Cardiac muscle cell (in vitro differentiated cells and primary cell): ENCODE data around the gene KCNMA1. TPM values are rescaled to one million over a fixed set of nuclear protein-coding genes. Genes with fewer than 3 reads are reported as not detected.

Source experiments
- DNase-seq, 2 donors: peaks; one replicate each; pipeline versions ENCODE4 v3.0.0 to v3.0.0-alpha.2; 2010 to 2017; ENCODE audit warnings: low read depth in 1 of 2, low spot score in 1 of 2
- H3K27ac ChIP-seq: fragments of 200-600 bp; sonication (generic); 2 replicates; pipeline ENCODE4 v1.5.1; 2016
- H3K27me3 ChIP-seq: fragments of 200-600 bp; sonication (generic); 2 replicates; pipeline ENCODE4 v1.6.0; 2016; ENCODE audit warnings: control low read depth
- H3K36me3 ChIP-seq: fragments of 200-600 bp; sonication (generic); 2 replicates; pipeline ENCODE4 v1.5.1; 2016; ENCODE audit warnings: control low read depth
- H3K4me1 ChIP-seq: fragments of 200-600 bp; sonication (generic); 2 replicates; pipeline ENCODE4 v1.8.1; 2017; ENCODE audit warnings: low read depth, mild to moderate bottlenecking, mixed run types
- H3K4me3 ChIP-seq: fragments of 200-600 bp; sonication (generic); 2 replicates; pipeline ENCODE4 v1.5.1; 2016; ENCODE audit warnings: mild to moderate bottlenecking
- H3K9me3 ChIP-seq: fragments of 200-600 bp; sonication (generic); 2 replicates; pipeline ENCODE4 v1.5.1; 2017; ENCODE audit warnings: low read depth, mild to moderate bottlenecking, control low read depth
- CTCF ChIP-seq: IDR thresholded peaks from 2 replicates; pipeline ENCODE4 v1.5.1; 2012; ENCODE audit warnings: low read depth, mild to moderate bottlenecking, low read length
- polyA plus RNA-seq: library from polyadenylated mRNA; unstranded; fragments of >200 nt; fragmentation: Nextera tagmentation; extraction: Ambion mirVana; gene quantifications from 2 replicates; pipeline ENCODE4 v1.2.1, GENCODE V29; 2016
- total RNA-seq: library from RNA; depleted of rRNA; stranded (reverse); fragments of >200 nt; gene quantifications from 2 replicates; pipeline ENCODE4 v1.2.3, GENCODE V29; 2016

KCNMA1 gene
- total and polyA plus RNA-seq, 2 experiments from 2014 or later = 1.8 to 1.9 TPM

GRCh38 chr10:77315496-77316129 lies 322.0 kb downstream of the KCNMA1 start:
- no peaks in the 10 kb centered on the region for H3K36me3 ChIP-seq
- no peak overlapping the region for H3K4me3 ChIP-seq
- H3K27me3 ChIP-seq = no peaks in the 10 kb centered on the region
- TF ChIP-seq CTCF = no peak
- H3K27ac ChIP-seq = no peak overlapping the region
- no peaks in the 10 kb centered on the region for H3K4me1 ChIP-seq
- DNase-seq = no peak
- H3K9me3 ChIP-seq = no peaks in the 10 kb centered on the region

- no peak for DNase-seq
- Histone ChIP-seq H3K36me3 (no peaks in the 10 kb centered on the region), H3K4me3 (no peak overlapping the region), H3K27me3 (no peaks in the 10 kb centered on the region), H3K9me3 (no peaks in the 10 kb centered on the region), H3K4me1 (no peaks in the 10 kb centered on the region), H3K27ac (no peak overlapping the region)
- TF ChIP-seq CTCF = no peak
These were observed 324.4 kb downstream of the KCNMA1 start for GRCh38 chr10:77313066-77313750.

GRCh38 chr10:77311186-77311585 lies 326.4 kb downstream of the KCNMA1 start:
- no peaks in the 10 kb centered on the region for H3K9me3 ChIP-seq
- TF ChIP-seq CTCF = no peak
- H3K36me3 ChIP-seq = no peaks in the 10 kb centered on the region

GRCh38 chr10:77310288-77310840 lies 327.2 kb downstream of the KCNMA1 start:
- DNase-seq = no peak
- peaks cover 4% of the 10 kb centered on the region for H3K27me3 ChIP-seq
- no peak for TF ChIP-seq CTCF
- H3K9me3 ChIP-seq = no peaks in the 10 kb centered on the region
- H3K4me1 ChIP-seq = no peaks in the 10 kb centered on the region
- H3K36me3 ChIP-seq = no peaks in the 10 kb centered on the region
- no peak overlapping the region for H3K27ac ChIP-seq
- H3K4me3 ChIP-seq = no peak overlapping the region

More at GRCh38 chr10:77311186-77311585, 326.4 kb downstream of the KCNMA1 start:
- Histone ChIP-seq H3K4me3 (no peak overlapping the region), H3K4me1 (no peaks in the 10 kb centered on the region), H3K27ac (no peak overlapping the region), H3K27me3 (no peaks in the 10 kb centered on the region)
- no peak for DNase-seq

GRCh38 chr10:77309509-77309908 lies 328.1 kb downstream of the KCNMA1 start:
- Histone ChIP-seq H3K36me3 (no peaks in the 10 kb centered on the region), H3K4me1 (no peaks in the 10 kb centered on the region), H3K4me3 (no peak overlapping the region), H3K27ac (no peak overlapping the region), H3K9me3 (no peaks in the 10 kb centered on the region), H3K27me3 (peaks cover 4% of the 10 kb centered on the region)
- DNase-seq = no peak
- TF ChIP-seq CTCF = no peak
